Measurements from ENCODE around the gene TPX2. TPM values are rescaled to one million over a fixed set of nuclear protein-coding genes. Genes with fewer than 3 reads are reported as not detected.
A peak's percentile ranks its signal among the peaks of the same experiment; 100 is the strongest.
"Not testable (repeated sequence)": the region's sequence is repeated elsewhere in the genome, so short reads cannot be mapped to it uniquely, and the experiment has no call there.

The TPX2 gene
- total RNA-seq, 1 donor = 18.5 TPM

- H3K4me1 ChIP-seq (ENCODE audit: insufficient read depth, low read length) = peaks cover 21% of the 10 kb centered on the region
- H3K4me3 ChIP-seq (ENCODE audit: insufficient read depth, low read length) = peak overlapping the region; percentile 83
- TF ChIP-seq, protein P1, sequence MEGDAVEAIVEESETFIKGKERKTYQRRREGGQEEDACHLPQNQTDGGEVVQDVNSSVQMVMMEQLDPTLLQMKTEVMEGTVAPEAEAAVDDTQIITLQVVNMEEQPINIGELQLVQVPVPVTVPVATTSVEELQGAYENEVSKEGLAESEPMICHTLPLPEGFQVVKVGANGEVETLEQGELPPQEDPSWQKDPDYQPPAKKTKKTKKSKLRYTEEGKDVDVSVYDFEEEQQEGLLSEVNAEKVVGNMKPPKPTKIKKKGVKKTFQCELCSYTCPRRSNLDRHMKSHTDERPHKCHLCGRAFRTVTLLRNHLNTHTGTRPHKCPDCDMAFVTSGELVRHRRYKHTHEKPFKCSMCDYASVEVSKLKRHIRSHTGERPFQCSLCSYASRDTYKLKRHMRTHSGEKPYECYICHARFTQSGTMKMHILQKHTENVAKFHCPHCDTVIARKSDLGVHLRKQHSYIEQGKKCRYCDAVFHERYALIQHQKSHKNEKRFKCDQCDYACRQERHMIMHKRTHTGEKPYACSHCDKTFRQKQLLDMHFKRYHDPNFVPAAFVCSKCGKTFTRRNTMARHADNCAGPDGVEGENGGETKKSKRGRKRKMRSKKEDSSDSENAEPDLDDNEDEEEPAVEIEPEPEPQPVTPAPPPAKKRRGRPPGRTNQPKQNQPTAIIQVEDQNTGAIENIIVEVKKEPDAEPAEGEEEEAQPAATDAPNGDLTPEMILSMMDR (IDR thresholded peaks at IDR 0.05; ENCODE audit: extremely low read depth, low read depth, low read length) = peak; percentile 2
- peak overlapping the region; percentile 92 for H3K27ac ChIP-seq (ENCODE audit: low read depth, low read length)
- H3K4me2 ChIP-seq (ENCODE audit: insufficient read depth, low read length) = peak overlapping the region; percentile 94
- peak overlapping the region; percentile 82 for H2AFZ ChIP-seq (ENCODE audit: low read length)
- H3K79me2 ChIP-seq (ENCODE audit: insufficient read depth, low read length) = peaks cover 57% of the 10 kb centered on the region
- H3K36me3 ChIP-seq (ENCODE audit: insufficient read depth, low read length) = peaks cover 7% of the 10 kb centered on the region
- DNase-seq (ENCODE audit: insufficient read length, low spot score, missing footprints) = no peak
- no peaks in the 10 kb centered on the region for H4K20me1 ChIP-seq (ENCODE audit: insufficient read depth, low read length)
- no peaks in the 10 kb centered on the region for H3K27me3 ChIP-seq (ENCODE audit: insufficient read depth, low read length)
- no peaks in the 10 kb centered on the region for H3K9me3 ChIP-seq (ENCODE audit: low read depth, low read length)
Observed at GRCh38 chr20:31739550-31739977, 474 bp downstream of the TPX2 start.

DNA sequence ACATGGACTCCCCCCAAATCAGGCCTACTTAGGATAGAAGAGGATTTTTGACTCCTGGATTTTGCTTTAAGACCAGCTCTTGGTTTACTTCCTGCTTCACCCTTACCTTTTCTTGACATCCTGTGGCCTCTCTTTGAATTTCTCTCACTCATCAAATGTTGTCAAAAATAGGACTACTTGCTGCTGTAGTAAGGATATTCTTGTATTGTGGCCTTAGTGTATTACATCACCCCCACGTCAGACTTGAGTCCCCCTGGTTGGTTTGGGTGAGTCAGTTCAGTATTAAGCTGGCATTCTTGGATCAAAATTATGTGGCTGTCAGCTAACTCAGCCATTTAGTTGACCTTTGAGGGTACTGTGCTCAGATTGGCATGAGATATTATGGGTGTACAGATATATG is 1.1 kb downstream of the TPX2 start:
- Histone ChIP-seq H3K79me2 (ENCODE audit: insufficient read depth, low read length) (peaks cover 63% of the 10 kb centered on the region), H3K4me2 (ENCODE audit: insufficient read depth, low read length) (peak overlapping the region; percentile 94), H3K4me1 (ENCODE audit: insufficient read depth, low read length) (peaks cover 21% of the 10 kb centered on the region), H3K36me3 (ENCODE audit: insufficient read depth, low read length) (peaks cover 11% of the 10 kb centered on the region), H3K4me3 (ENCODE audit: insufficient read depth, low read length) (peak overlapping the region; percentile 83), H2AFZ (ENCODE audit: low read length) (peak overlapping the region; percentile 0), H4K20me1 (ENCODE audit: insufficient read depth, low read length) (no peaks in the 10 kb centered on the region), H3K27me3 (ENCODE audit: insufficient read depth, low read length) (no peaks in the 10 kb centered on the region), H3K9me3 (ENCODE audit: low read depth, low read length) (no peaks in the 10 kb centered on the region), H3K27ac (ENCODE audit: low read depth, low read length) (peak overlapping the region; percentile 92)
- no peak for DNase-seq (ENCODE audit: insufficient read length, low spot score, missing footprints)
- TF ChIP-seq, protein P1 (IDR thresholded peaks at IDR 0.05; ENCODE audit: extremely low read depth, low read depth, low read length) = no peak

- peak overlapping the region; percentile 92 for H3K27ac ChIP-seq (ENCODE audit: low read depth, low read length)
- peaks cover 25% of the 10 kb centered on the region for H3K4me1 ChIP-seq (ENCODE audit: insufficient read depth, low read length)
- no peaks in the 10 kb centered on the region for H3K9me3 ChIP-seq (ENCODE audit: low read depth, low read length)
- H3K27me3 ChIP-seq (ENCODE audit: insufficient read depth, low read length) = no peaks in the 10 kb centered on the region
- H3K4me3 ChIP-seq (ENCODE audit: insufficient read depth, low read length) = peak overlapping the region; percentile 83
- peaks cover 16% of the 10 kb centered on the region for H3K36me3 ChIP-seq (ENCODE audit: insufficient read depth, low read length)
- TF ChIP-seq, protein P1 (IDR thresholded peaks at IDR 0.05; ENCODE audit: extremely low read depth, low read depth, low read length) = no peak
- peaks cover 69% of the 10 kb centered on the region for H3K79me2 ChIP-seq (ENCODE audit: insufficient read depth, low read length)
- H4K20me1 ChIP-seq (ENCODE audit: insufficient read depth, low read length) = no peaks in the 10 kb centered on the region
- peak overlapping the region; percentile 94 for H3K4me2 ChIP-seq (ENCODE audit: insufficient read depth, low read length)
- H2AFZ ChIP-seq (ENCODE audit: low read length) = peak overlapping the region; percentile 0
- DNase-seq (ENCODE audit: insufficient read length, low spot score, missing footprints) = no peak
Observed at GRCh38 chr20:31740656-31741323, 1.7 kb downstream of the TPX2 start.

- no peaks in the 10 kb centered on the region for H4K20me1 ChIP-seq (ENCODE audit: insufficient read depth, low read length)
- no peaks in the 10 kb centered on the region for H3K9me3 ChIP-seq (ENCODE audit: low read depth, low read length)
- H3K4me3 ChIP-seq (ENCODE audit: insufficient read depth, low read length) = no peak overlapping the region
- H3K4me1 ChIP-seq (ENCODE audit: insufficient read depth, low read length) = peaks cover 20% of the 10 kb centered on the region
- no peak for DNase-seq (ENCODE audit: insufficient read length, low spot score, missing footprints)
- TF ChIP-seq, protein P1 (IDR thresholded peaks at IDR 0.05; ENCODE audit: extremely low read depth, low read depth, low read length) = no peak
- peak overlapping the region; percentile 35 for H3K4me2 ChIP-seq (ENCODE audit: insufficient read depth, low read length)
- H3K27ac ChIP-seq (ENCODE audit: low read depth, low read length) = peak overlapping the region; percentile 94
- no peaks in the 10 kb centered on the region for H3K27me3 ChIP-seq (ENCODE audit: insufficient read depth, low read length)
- H2AFZ ChIP-seq (ENCODE audit: low read length) = peak overlapping the region; percentile 47
- peaks cover 94% of the 10 kb centered on the region for H3K79me2 ChIP-seq (ENCODE audit: insufficient read depth, low read length)
- peaks cover 17% of the 10 kb centered on the region for H3K36me3 ChIP-seq (ENCODE audit: insufficient read depth, low read length)
Observed at GRCh38 chr20:31746068-31746878, 7.2 kb downstream of the TPX2 start.

GRCh38 chr20:31747028-31747427 is 7.9 kb downstream of the TPX2 start:
- Histone ChIP-seq H3K4me2 (ENCODE audit: insufficient read depth, low read length) (peak overlapping the region; percentile 68), H3K4me1 (ENCODE audit: insufficient read depth, low read length) (peaks cover 24% of the 10 kb centered on the region), H3K27ac (ENCODE audit: low read depth, low read length) (peak overlapping the region; percentile 94), H3K36me3 (ENCODE audit: insufficient read depth, low read length) (peaks cover 17% of the 10 kb centered on the region), H3K79me2 (ENCODE audit: insufficient read depth, low read length) (peaks cover 94% of the 10 kb centered on the region)
- H3K4me3 ChIP-seq (ENCODE audit: insufficient read depth, low read length); H2AFZ ChIP-seq (ENCODE audit: low read length); H3K9me3 ChIP-seq (ENCODE audit: low read depth, low read length); DNase-seq (ENCODE audit: insufficient read length, low spot score, missing footprints); H4K20me1 ChIP-seq (ENCODE audit: insufficient read depth, low read length); H3K27me3 ChIP-seq (ENCODE audit: insufficient read depth, low read length): not testable (repeated sequence)
